HuH-7 (cell line): Measurements from ENCODE around the gene MITF.

Experiments
- DNase-seq: peaks from one replicate; pipeline ENCODE4 v3.0.0; 2011; ENCODE audit warnings: low spot score

The MITF gene

DNA sequence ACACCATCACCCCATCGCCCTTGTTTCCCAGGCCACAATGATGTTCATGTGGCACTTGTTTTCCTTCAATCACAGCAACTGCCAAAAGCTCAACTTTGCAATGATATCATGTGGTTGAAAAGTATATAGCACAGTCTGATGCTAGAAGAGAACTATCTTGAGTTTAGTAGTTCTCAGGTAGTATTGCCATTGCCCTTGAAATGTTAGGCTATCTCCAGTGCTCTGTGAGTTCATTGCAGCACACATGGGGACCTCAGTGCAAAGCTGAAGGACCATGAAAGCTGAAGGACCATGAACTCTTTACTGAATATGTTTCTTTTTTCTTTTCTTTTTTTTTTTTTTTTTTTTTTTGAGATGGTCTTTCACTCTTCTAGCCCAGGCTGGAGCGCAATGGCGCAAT is 224.4 kb downstream of the MITF start:
- DNase-seq, result no peak

DNA sequence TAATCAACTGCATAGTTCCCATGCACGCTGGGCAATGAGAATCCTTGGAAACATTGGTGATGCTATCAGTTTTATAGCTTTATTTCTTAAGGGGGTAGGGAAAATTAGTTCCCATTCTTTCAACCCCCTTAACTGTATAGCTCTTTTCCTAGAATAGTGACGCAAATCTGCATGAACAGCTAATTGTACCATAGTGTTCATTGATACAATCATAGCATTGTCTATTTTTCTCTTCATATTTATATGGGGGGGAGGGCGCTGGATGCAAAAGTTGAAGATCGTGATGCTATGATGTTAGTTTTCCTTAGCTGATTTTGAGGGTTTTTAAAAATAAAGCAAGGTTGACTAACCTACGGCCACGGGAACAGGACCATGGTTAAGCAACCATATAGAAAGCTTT is 227.9 kb downstream of the MITF start:
- no peak for DNase-seq

DNA sequence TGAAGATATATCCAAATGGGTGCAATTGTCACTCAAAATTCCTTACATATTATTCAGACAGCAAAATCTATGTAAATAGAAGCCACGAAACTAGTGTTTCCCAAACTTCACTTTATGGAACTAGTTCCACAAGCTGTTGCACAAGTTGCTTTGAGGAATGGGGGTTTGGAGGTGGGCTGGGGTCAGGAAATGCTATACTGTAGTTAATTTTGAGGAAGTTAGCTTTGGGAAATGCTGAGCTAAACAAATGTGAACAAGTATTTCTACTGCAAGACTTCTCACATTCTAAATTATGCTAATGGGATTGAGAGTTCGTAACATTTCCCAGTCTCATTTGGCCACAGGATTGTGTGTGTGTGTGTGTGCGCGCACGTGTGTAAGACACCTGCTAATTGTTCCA is 231.6 kb downstream of the MITF start:
- DNase-seq, result no peak

- no peak for DNase-seq
Measured at GRCh38 chr3:69972672-69973071, 233.4 kb downstream of the MITF start.

GRCh38 chr3:69976021-69976420 is 236.8 kb downstream of the MITF start:
- no peak for DNase-seq

- no peak for DNase-seq
Measured at GRCh38 chr3:69983546-69984265, 244.4 kb downstream of the MITF start.

DNA sequence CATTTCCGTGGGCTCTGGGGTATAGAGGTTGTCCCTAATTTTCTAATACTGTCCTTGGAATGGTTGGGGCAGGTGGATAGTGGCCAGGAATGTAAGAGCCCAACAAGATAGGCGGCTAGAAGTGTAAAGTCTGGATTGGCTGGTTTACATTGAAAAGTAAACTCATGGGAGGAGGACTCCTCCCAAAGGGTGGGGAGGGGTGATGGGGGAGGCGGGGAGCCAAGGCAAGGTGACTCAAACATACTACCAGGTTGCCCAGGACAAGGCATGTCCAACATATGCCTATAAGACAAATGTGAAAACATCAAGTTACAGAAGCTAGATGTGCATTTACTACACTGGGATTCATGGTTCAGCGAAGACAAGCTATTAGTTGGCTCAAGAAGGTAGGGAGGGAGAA is 246.0 kb downstream of the MITF start:
- no peak for DNase-seq

GRCh38 chr3:69986419-69986818 is 247.2 kb downstream of the MITF start:
- DNase-seq, result no peak

DNA sequence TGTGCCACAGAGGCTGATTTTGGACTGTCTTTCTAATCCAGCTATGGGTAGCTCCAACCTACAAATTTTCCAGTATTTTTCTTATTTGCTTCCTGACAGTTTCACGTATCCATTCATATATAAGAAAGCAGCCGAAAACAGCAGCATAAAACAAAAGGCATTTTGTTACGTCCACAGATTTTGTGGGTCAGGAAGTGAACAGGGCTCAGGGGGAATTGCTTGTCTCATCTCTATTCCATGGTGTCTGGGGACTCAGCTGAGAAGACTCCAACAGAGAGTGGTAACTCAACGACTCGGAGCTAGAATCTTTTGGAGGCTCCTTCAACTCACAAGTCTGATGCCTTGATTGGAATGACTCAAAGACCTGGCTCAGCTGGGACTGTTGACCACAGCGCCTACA is 248.6 kb downstream of the MITF start:
- DNase-seq, result no peak

GRCh38 chr3:69993757-69994156 is 254.5 kb downstream of the MITF start:
- no peak for DNase-seq

- no peak for DNase-seq
Measured at GRCh38 chr3:69994919-69995318, 255.7 kb downstream of the MITF start.

DNA sequence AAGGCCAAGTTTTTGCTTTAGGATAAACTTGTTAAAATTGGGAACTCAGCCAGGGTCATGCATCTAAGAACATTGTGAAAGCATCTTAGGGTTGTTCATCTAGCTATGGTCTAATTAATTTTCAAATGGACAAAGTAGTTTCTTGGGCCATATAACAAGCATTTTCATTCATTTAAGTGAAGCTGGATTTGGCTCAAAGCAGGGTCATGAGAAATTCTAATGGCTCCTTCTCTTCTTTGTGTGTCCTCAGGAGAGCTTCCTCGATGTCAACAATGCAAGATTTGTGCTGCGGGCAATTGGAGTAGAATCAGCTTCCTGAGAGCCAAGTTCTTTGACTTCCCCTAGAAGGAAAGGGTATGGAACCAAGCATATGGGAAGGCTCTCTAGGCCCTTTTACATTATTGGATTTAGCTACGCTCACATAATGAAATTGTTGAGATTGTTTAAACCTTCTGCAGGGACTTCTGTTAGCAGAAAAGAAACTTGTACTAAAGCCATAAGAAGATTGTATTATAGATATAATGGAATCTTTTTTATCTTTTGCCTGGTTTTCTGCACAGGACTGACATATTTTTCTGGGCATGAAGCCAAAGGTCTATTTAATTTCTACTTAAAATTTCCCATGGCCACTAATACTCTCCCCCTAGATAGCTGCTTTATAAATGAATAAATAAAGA is 258.5 kb downstream of the MITF start:
- DNase-seq, result no peak

- no peak for DNase-seq
Measured at GRCh38 chr3:69998759-69999139, 259.5 kb downstream of the MITF start.

DNA sequence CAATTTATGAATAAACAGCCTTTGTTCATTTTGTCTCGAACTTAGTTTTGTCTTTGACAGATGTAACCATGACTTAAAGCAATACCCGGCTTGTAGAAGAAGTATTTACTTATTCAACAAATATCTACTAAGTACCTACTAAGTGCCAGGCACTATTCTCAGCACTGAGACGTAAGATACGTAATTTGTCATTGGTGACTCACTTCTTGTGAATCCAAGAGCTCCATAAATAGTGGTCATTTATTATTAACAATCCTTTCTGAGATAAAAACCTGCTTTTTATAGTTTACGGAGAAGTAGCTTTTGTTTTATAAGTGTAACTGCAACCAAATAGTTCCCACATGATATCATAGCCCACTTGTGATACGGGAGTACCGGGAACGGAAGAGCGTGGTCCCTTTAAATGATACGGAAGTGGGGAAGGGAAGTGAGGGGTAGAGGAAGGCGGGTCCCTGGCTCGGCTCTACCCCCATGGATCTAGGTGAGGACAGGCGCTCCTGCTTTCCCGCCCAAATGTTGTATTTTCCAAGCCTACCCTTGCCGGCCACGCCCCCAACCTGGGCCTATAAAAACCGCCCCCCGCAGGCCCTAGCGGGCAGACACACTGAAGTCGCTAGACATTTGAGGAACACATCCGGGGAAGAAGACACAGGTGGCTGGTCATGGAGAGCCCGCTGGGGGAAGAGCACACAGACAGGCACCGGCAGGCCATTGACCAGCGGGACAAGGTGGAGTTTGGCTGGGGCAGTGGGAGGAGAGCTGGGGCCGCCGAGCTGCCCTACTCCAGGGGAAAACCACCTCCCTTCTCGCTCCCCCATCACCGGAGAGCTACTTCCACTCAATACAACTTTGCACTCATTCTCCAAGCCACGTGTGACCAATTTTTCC is 260.1 kb downstream of the MITF start, which contains the start of gene SAMMSON:
Gene SAMMSON (plus strand): TSS at position 594 of the 888 bp plus-strand sequence.
- DNase-seq, result peak; percentile 4

DNA sequence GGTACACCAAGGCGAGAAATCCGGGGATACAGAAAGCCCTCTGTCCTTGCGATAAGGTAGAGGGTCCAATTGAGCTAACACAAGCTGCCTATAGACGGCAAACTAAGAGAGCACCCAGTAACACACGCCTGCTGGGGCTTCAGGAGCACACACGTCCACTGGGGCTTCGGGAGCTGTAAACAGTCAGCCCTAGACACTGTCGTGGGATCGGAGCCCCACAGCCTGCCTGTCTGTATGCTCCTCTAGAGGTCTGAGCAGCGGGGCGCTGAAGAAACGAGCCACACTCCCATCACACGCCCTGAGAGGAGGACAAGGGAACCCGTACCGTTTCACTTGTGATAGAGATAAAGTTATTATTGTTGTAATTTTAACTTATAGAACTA is 260.8 kb downstream of the MITF start:
- DNase-seq, result no peak

GRCh38 chr3:70000563-70001081 is 261.4 kb downstream of the MITF start:
- DNase-seq, result no peak

DNA sequence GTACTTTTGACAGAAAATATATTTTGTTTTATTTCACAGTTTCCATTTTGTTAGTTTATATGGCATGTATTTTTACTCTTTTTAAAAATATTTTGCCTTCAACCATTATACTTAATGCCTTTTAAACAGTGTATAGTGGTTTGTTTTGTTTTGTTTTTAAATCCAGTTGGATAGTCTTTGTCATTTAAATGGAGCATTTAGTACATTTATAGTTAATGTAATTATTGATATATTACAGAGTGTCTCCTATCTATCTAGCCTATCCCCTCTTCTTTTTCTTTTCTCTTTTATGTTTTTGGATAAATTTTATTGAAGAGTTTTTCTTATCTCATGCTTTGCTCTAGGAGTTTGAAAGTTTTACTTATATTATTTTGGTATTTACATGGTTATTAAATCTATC is 263.9 kb downstream of the MITF start:
- DNase-seq, result no peak

DNA sequence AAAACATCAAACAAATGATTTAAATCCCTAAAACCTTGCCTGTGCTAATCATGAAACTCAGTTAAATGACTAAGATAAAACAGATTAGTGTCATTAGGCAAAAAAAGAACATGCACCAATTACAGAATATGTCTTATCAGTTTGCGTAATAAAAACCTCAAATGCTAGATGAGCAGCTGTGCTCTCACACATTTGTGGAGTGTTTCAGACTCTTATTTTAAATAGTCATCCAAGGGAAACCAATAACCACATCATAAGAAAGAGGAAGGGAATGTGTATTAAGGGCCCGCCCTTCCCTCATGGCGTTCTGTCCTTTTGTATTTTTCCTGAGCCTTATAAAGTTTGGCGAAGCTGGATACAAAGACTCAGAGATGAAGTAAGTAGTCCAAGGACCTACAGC is 266.8 kb downstream of the MITF start:
- no peak for DNase-seq

- DNase-seq, result no peak
Measured at GRCh38 chr3:70010346-70010745, 271.1 kb downstream of the MITF start.

DNA sequence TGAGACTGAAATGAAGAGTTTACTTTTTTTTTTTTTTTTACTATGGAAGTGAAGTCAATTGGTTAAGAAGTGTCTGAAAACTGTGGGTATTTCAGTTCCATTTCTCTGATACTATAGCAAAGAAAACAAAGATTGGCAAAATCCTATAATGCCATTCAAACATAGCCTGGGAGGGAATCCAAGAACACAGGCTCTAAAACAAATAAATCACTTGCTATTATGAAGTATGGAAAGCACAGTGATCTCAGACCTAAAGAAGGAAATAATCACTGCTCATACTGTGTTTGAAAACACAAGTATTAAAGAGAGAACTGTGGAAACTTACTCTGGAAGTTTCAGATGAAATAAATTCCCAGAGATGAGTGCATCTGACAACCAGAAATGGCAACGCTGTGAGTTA is 272.3 kb downstream of the MITF start:
- DNase-seq, result no peak
